Muscle layer of colon (tissue), 2 donors: ENCODE measurements around the gene MRPL37.
"Not testable (repeated sequence)": the region's sequence is repeated elsewhere in the genome, so short reads cannot be mapped to it uniquely, and the experiment has no call there.

Experiments
- H3K27ac ChIP-seq: one replicate; pipeline ENCODE4 v1.7.0; 2013; ENCODE audit warnings: low read depth, mild to moderate bottlenecking, low read length, moderate library complexity
- H3K27me3 ChIP-seq, 2 donors: one replicate each; pipeline ENCODE4 v1.7.0; 2013; ENCODE audit warnings: low read length in 2 of 2, mild to moderate bottlenecking in 2 of 2; ENCODE audit not compliant: insufficient read depth in 2 of 2, control insufficient read depth in 1 of 2
- H3K36me3 ChIP-seq: one replicate; pipeline ENCODE4 v1.7.0; 2013; ENCODE audit warnings: mild to moderate bottlenecking, low read length; ENCODE audit not compliant: insufficient read depth
- H3K4me1 ChIP-seq: one replicate; pipeline ENCODE4 v1.7.0; 2013; ENCODE audit warnings: mild to moderate bottlenecking, low read length; ENCODE audit not compliant: insufficient read depth
- H3K4me3 ChIP-seq, 2 donors: one replicate each; pipeline ENCODE4 v1.7.0; 2013; ENCODE audit warnings: low read length in 2 of 2, low read depth in 1 of 2, mild to moderate bottlenecking in 1 of 2, moderate library complexity in 1 of 2
- H3K9ac ChIP-seq: one replicate; pipeline ENCODE4 v1.7.0; 2013; ENCODE audit warnings: low read length
- H3K9me3 ChIP-seq: one replicate; pipeline ENCODE4 v1.7.0; 2013; ENCODE audit warnings: mild to moderate bottlenecking, low read length
- donor health status: abdominal sarcoma.
- donor health status: Adenocarcinoma of cecum.

Gene MRPL37

DNA sequence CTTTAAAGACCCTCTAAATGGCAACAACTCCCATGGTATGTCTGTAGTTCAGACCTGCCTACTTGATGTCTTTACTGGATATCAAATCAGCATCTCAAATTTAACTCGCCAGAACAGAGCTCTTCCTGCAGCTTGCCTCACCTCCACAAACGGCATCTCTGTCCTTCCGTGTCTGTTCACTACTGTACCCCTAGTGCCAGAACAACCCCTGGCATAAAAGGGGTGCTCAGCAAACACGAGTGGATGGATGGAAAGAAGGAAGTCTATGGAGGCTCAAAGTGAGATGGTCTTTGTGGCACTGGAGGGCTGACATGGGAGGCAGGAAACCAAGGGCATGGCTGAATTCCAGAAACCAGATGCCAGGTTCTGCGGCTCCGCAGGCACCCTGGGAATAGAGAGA, 22.7 kb downstream of the MRPL37 start:
- Histone ChIP-seq H3K9me3 (no peaks in the 10 kb centered on the region), H3K9ac (no peak overlapping the region), H3K36me3 (peaks cover 22% of the 10 kb centered on the region), H3K4me3 (no peak overlapping the region), H3K27me3 (no peaks in the 10 kb centered on the region), H3K4me1 (peaks cover 26% of the 10 kb centered on the region), H3K27ac (no peak overlapping the region)

DNA sequence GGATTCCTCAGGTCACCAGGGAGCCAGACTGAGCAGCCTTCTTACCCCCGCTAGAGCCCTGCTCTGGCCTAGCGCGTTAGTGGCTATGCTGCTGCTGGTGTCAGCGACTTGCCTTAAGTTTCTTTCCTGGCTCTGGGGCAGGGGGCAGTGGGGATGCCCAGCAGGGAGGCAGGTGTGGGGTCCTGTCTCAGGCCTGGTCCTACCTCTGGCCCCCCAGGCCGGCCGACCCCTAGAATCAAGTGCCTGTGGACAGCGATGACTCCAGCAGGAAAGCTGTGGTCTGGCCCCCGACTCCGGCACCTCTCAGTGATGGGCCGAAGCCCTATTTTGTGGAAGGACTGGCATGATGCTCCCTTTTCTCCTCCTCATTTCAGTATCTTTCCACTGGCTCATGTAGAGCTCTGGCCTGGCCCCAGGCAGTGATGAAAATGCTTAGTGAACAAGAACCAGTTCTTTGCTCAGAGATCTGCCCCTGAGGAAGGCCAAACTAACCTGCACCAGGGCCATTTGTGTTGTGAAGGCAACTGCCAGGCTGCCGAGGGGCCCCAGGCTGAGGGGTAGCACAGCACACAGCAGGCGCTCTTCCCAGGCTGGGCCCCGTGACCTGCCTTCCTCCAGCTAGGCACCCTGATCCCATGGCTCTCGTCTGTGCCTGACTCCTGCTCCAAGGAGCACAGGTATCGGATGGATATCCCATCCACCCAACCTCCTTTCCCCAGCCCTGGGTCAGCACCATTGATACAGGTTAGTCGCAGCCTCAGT, 23.7 kb downstream of the MRPL37 start:
- Histone ChIP-seq H3K36me3 (peaks cover 14% of the 10 kb centered on the region), H3K9ac (no peak overlapping the region), H3K27ac (no peak overlapping the region), H3K27me3 (no peaks in the 10 kb centered on the region), H3K9me3 (no peaks in the 10 kb centered on the region), H3K4me1 (peaks cover 24% of the 10 kb centered on the region), H3K4me3 (no peak overlapping the region)

DNA sequence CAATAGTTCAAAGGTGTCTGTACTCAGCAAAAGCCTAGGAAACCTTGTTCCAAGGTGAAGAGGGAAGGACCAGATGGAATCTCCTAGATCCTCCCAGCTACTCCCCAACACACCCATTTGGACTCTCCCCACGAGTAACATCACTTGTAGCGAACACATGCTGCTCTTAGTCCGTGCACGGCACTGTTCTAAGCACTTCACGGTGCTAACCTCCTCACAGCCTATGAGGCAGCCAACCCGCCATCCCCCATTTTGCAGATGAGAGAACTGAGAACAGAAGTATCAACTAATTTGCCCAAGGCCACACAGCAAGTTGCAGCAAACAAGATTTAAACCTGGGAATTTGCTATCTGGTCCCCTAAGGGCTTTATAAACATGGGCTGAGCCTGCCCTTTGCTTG, 24.3 kb downstream of the MRPL37 start:
- peaks cover 14% of the 10 kb centered on the region for H3K36me3 ChIP-seq
- H3K4me3 ChIP-seq, result no peak overlapping the region
- no peak overlapping the region for H3K9ac ChIP-seq
- no peaks in the 10 kb centered on the region for H3K9me3 ChIP-seq
- H3K27me3 ChIP-seq, result no peaks in the 10 kb centered on the region
- H3K4me1 ChIP-seq, result peaks cover 23% of the 10 kb centered on the region
- no peak overlapping the region for H3K27ac ChIP-seq

DNA sequence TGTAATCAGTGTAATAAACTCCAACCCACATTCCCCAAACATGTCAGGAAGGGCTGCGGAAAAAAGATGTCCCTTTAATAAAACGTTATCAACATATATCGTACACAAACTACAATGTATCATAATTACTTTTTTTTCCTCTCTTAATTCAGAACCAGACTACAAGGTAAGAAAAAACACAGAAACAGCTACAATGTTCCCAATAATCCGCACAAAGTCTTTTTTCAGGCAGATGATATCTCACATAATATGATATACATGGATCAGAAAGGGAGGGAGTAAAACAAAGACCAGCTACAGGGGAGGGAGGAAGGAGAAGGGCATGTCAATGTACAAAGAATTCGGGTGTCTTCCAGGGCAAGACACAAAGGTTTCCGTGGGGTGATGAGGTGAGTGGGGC, 25.4 kb downstream of the MRPL37 start:
- no peaks in the 10 kb centered on the region for H3K27me3 ChIP-seq
- no peaks in the 10 kb centered on the region for H3K9me3 ChIP-seq
- no peak overlapping the region for H3K9ac ChIP-seq
- H3K36me3 ChIP-seq, result peaks cover 14% of the 10 kb centered on the region
- no peak overlapping the region for H3K27ac ChIP-seq
- H3K4me3 ChIP-seq, result no peak overlapping the region
- peaks cover 16% of the 10 kb centered on the region for H3K4me1 ChIP-seq

DNA sequence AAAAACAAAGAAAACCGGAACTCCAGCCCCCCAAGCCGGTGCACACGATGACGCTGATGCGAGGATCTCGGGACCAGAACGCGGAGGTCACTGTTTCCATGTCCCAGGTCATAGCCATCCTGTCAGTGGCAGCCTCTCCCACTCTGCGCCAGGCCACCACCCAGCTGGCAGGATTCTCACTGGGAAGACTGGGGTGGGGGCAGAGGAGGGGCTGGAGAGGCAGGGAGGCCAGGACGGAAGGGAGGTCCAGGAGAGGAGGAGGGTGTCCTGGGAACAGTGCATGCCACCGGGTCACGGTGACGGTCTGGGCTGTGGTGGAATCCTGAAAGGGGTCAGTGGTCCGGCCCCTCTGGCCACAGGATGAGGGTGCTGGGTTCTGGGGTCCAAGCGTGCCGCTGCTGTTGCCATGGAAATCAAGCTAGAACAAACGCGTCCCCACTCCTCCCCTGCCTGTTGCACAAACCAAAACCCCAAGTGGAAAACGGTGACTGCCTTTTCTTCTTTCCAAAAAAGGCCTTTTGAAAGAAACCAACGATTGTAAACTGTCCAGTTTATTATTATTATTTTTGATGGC, 26.1 kb downstream of the MRPL37 start:
- H3K27ac ChIP-seq, result no peak overlapping the region
- H3K4me1 ChIP-seq, result peaks cover 10% of the 10 kb centered on the region
- no peak overlapping the region for H3K4me3 ChIP-seq
- peaks cover 11% of the 10 kb centered on the region for H3K36me3 ChIP-seq
- H3K9ac ChIP-seq, result no peak overlapping the region
- H3K27me3 ChIP-seq, result no peaks in the 10 kb centered on the region
- H3K9me3 ChIP-seq, result no peaks in the 10 kb centered on the region

DNA sequence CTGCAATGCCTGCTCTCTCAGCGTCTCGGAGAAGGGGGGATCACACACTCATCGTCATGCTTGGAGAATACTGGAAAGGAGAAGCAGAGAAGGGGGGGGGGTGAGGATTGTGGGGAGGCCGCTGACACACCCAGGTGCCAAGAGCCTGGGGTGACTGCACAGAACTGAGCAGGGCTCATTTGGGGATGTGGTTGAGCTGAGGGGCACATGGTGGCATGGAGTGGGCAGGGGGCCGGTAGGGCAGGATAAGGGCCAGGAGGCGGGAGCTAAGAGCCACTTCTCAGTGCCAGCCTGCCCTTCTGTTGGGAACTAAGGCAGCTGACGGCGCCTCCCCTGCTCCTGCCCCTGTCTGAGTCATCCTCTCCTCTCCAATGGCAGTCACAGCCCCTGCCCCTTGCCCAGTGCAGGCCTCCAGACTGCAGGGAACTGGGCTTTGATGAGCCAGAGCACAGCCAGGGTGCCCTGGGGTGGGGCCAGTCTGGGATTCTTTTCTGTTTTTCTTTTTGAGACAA, 27.2 kb downstream of the MRPL37 start:
- Histone ChIP-seq H3K9me3 (no peaks in the 10 kb centered on the region), H3K9ac (no peak overlapping the region), H3K36me3 (peaks cover 11% of the 10 kb centered on the region), H3K4me1 (peaks cover 10% of the 10 kb centered on the region), H3K27me3 (no peaks in the 10 kb centered on the region), H3K4me3 (no peak overlapping the region), H3K27ac (no peak overlapping the region)

DNA sequence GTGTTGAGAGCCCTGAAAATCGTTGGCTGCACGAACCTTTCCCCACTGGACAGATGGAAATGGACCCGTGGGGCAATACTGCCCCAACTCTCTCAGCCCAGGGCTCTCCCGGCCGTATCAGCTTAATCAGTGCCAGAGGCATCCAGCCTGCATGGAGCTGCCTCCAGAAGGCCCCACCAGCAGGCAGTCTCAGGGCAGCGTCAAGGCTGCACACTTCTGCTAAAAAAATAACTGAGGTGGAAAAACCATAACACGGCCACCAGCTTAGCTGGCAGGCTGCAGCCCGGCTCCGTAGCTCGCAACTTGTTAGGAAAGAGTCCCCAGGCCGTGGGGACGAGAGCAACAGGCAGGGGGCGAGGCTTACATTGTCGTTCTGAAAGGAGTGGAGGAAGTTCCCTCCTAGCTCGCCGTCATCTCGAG, 27.9 kb downstream of the MRPL37 start:
- Histone ChIP-seq H3K9ac (no peak overlapping the region), H3K9me3 (no peaks in the 10 kb centered on the region), H3K27me3 (no peaks in the 10 kb centered on the region), H3K36me3 (peaks cover 11% of the 10 kb centered on the region), H3K4me1 (peaks cover 10% of the 10 kb centered on the region), H3K4me3 (no peak overlapping the region), H3K27ac (no peak overlapping the region)

DNA sequence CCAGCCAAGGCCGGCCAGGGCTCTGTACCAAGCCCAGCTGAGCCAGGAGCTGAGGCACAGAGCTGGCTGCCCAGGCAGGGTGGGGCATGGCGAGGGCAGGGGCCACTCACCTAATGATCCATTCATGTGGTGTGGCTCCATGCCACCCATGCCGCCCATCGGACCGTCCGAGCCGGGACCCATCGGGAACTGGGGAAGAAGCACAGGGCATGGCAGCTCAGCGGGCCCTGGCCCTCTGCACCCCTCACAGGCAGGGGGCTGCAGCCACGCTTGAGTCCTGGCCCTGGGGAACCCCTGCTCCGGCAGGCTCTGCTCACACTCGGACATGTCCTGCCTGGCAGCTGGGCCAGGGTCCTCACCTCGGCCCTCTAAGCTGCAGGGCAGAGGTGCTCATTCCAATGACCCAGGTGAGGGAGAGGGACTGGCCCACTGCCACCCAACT, 28.7 kb downstream of the MRPL37 start:
- H3K27me3 ChIP-seq, result no peaks in the 10 kb centered on the region
- no peak overlapping the region for H3K9ac ChIP-seq
- H3K4me3 ChIP-seq, result no peak overlapping the region
- peaks cover 11% of the 10 kb centered on the region for H3K36me3 ChIP-seq
- peaks cover 10% of the 10 kb centered on the region for H3K4me1 ChIP-seq
- no peaks in the 10 kb centered on the region for H3K9me3 ChIP-seq
- no peak overlapping the region for H3K27ac ChIP-seq

DNA sequence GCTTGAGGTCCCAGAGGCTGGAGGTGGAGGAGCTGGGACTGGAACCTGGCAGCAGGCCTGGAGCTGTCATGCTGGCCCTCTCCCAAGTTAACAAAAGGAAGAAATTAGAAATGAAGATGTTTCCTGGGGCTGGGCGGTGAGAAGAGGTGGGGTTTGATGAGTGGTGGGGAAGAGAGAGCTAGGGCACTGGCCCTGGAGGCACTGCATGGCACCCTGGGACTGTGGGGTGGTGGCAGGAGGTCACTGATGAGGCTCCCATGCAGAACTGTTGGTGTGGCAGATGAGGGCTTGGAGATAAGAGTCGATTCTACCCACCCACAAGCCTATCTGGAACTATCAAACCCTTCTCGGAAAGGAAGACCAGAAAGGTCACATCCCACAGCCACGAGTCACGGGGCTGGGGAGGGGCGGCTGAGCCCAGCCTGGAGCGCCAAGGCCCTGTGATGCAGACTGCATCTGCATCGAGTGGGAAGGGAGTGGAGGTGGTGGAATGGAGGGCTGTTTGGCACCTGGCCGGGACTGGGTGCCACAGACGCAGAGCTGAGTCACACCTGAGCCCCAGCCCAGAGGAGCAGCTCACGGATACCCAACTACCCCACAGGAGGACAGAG, 29.4 kb downstream of the MRPL37 start:
- Histone ChIP-seq H3K9me3 (no peaks in the 10 kb centered on the region), H3K36me3 (peaks cover 11% of the 10 kb centered on the region), H3K4me3 (no peak overlapping the region), H3K27me3 (no peaks in the 10 kb centered on the region), H3K27ac (no peak overlapping the region), H3K9ac (no peak overlapping the region), H3K4me1 (peaks cover 10% of the 10 kb centered on the region)

DNA sequence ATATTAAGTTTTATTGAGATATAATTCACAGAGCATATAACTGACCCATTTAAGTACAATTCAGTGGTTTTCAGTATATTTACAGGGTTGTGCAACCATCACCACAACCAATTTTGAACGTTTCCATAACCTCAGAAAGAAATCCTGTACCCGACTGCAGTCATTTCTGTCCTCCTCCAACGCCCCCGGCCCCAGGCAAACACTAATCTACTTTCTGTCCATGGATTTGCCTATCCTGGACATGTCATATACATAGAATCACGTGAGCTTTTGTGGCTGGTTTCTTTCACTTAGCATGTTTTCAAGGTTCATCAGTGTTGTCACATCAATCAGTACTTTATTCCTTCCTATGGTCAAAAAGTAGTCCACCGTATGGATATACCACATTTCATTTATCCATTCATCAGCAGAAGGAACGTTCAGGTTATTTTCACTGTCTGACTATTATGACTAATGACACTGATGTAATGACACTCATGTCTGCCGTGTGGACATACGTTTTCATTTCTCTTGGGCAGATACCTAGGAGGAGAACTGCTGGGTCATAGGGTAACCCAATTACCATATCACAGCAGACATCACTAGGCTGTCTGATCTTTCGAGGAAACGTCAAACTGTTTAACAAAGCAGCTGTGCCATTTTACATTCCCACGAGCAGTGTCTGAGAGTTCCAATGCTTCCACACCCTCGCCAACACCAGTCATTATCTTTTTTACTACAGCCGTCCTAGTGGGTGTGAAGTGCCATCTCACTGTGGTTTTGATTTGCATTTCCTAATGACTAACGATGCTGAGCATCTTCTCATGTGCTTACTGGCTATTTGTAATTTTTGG, 30.8 kb downstream of the MRPL37 start:
- H3K36me3 ChIP-seq, result no peaks in the 10 kb centered on the region
- peaks cover 10% of the 10 kb centered on the region for H3K4me1 ChIP-seq
- no peaks in the 10 kb centered on the region for H3K9me3 ChIP-seq
- H3K27me3 ChIP-seq, result no peaks in the 10 kb centered on the region
- no peak overlapping the region for H3K4me3 ChIP-seq
- H3K27ac ChIP-seq, result no peak overlapping the region
- H3K9ac ChIP-seq, result no peak overlapping the region

DNA sequence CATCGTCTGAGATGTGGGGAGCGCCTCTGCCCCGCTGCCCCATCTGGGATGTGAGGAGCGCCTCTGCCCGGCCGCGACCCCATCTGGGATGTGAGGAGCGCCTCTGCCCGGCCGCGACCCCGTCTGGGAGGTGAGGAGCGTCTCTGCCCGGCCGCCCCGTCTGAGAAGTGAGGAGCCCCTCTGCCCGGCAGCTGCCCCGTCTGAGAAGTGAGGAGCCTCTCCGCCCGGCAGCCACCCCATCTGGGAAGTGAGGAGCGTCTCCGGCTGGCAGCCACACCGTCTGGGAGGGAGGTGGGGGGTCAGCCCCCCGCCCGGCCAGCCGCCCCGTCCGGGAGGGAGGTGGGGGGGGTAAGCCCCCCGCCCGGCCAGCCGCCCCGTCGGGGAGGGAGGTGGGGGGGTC, 33.2 kb downstream of the MRPL37 start:
- Histone ChIP-seq H3K4me1 (peaks cover 10% of the 10 kb centered on the region), H3K36me3 (peaks cover 18% of the 10 kb centered on the region)
- not testable (repeated sequence) for H3K27me3 ChIP-seq, H3K27ac ChIP-seq, H3K9ac ChIP-seq, H3K9me3 ChIP-seq, H3K4me3 ChIP-seq
